Nucleus accumbens (tissue), 56 donors: ENCODE results near the gene MXRA7.
"Not testable (repeated sequence)": the region's sequence is repeated elsewhere in the genome, so short reads cannot be mapped to it uniquely, and the experiment has no call there.

Experiments used
- DNase-seq, 56 donors: peaks; one replicate each; lab custom pipeline; 2025; lab: John Stamatoyannopoulos, UW

The MXRA7 gene, protein sequence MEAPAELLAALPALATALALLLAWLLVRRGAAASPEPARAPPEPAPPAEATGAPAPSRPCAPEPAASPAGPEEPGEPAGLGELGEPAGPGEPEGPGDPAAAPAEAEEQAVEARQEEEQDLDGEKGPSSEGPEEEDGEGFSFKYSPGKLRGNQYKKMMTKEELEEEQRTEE

DNA sequence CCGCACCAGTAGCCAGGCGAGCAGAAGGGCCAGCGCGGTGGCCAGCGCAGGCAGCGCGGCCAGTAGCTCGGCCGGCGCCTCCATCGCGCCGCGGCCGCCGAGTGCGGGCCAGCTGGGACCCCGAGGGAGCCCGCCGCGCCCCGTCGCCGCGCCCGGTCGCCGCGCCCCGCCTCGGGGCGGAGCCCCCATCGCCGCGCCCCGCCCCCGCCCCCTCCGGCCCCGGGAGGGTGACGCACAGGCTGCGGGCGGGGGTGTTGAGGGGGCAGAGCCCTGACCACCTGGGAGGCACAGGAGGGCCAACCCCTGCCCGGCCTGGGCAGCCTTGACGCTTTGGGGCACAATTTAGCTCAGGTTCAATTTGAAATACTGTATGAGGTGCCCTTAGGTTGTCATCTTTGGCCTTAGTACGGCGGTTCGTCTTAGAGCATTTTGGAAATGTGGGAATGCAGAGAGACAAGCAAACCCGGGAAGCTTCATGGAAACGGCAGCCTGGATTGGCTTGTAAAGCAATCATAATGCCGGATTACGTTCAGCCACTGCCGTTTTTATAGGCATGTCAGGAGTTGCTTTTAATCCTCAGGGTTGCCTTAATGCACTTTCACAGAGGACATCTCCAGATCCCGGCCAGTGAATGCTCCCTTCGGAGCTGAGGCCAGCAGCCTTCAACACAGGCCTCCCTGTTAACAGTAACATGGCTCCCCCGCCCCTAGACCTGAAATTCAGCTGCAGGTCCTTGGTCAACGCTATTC, at the start of gene MXRA7:
Gene MXRA7, minus strand, starts transcription at position 103 of the 749 bp plus-strand sequence. Its CDS starts 19 bp downstream, at position 84.
- DNase-seq = peak in 45 of 56 donors; percentile 29 to 85 (median 58)

DNA sequence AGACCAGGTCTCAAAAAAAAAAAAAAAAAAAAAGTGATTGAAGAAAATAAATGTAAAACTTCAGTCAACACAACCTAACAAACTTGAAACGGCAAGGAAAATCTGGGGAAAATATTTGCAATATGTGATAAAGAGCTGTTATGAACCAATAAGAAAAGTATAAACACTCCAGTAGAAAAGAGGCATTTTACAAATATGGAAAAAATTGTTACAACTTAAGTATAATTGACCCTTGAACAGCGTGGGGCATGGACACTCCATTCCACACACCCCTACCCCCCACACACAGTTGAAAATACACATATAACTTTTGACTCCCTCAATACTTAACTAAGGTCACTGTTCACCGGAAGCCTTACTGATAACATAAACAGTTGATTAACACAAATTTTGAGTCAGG, 47.8 kb upstream of the MXRA7 start:
- DNase-seq = no peak

DNA sequence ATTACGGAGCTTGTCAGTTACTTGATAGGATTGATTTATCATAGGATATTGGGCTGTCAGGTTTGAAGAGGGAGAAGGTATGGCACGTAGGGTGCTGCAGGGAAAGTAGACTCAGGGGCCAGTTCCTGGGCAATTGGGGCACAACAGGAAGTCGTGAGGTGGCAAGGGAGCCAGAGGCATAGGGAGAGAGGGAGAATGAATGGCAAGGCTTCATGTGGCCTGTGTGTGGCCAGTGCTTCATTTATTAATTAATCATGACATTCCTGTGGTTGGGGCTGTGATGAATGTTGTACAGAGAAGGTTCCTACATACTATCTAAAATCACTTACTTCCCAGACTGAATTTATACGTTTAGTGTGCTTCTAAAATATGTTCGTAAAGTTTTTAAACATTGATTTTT, 46.5 kb upstream of the MXRA7 start:
- DNase-seq = no peak

DNA sequence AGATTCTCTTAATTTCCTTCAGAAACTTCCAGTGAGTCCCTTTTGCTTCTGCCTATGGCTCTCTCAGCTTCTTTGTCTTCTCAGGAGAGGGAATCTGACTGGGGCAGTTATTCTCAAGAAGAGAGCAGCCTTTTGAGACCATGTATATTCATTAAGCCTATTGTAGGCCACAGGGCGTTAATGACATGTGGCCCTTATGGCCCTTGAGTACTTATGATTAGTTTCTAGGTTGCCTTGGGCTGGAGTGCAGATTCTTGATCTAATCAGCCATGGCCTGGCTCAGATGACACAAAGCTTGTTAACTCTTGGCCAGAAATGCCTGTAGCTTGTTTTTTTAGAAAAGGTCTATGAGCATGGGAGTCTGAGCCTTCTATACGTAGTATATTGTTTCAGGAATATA, 44.5 kb upstream of the MXRA7 start:
- DNase-seq = no peak

DNA sequence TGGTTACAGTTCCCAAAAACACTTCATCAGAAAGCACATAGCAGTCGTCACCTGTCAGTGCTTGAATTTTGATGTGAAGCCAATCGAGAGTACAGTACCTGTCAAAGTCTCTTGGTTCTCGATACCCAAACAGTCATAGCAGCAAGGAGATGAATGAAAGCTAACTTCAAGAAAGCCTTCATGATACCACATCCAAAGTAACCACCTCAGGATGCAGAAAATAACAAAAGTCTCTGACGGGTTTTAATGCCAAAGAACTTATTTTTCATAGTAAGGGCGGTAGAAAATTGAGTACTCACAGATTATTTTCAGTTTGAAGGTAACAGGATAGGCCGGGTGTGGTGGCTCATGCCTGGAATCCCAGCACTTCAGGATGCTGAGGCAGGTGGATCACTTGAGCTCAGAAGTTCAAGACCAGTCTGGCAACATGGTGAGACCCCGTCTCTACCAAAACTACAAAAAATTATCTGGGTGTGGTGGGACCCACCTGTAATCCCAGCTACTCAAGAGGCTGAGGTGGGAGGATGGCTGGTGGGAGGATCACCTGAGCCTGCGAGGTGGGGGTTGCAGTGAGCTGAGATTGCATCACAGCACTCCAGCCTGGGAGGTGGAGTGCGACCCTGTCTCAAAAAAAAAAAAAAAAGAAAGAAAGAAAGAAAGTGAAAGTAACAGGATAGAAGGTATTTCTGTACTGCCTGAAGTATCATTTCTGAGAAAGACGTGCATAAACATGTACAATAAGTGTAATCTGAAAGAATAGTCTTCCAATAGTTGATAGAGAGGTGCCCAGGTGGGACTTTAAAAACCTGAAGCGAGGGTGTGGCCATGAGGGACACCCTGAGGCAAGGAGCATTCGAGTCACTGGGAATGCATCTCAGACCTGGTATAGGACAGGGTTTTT, 42.5 kb upstream of the MXRA7 start:
- no peak for DNase-seq

DNA sequence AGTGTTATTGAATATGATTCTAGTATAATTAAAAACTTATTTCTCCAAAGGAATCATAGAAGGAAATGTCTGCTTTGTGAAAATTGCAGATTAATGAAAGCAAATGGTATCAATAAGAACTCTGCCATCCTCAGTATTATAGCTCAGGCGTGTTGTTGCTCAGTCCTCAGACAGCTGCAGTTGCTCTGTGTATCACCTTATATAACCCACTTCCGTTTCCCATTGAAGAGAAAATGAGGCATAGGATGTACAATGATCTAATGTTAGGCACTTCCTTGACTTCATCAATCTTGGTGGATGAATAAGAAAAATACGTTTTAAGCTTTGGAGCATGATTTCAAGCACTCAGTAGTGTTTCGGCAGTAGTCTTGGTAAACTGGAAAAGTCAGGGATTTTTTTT, 41.2 kb upstream of the MXRA7 start:
- DNase-seq = no peak

DNA sequence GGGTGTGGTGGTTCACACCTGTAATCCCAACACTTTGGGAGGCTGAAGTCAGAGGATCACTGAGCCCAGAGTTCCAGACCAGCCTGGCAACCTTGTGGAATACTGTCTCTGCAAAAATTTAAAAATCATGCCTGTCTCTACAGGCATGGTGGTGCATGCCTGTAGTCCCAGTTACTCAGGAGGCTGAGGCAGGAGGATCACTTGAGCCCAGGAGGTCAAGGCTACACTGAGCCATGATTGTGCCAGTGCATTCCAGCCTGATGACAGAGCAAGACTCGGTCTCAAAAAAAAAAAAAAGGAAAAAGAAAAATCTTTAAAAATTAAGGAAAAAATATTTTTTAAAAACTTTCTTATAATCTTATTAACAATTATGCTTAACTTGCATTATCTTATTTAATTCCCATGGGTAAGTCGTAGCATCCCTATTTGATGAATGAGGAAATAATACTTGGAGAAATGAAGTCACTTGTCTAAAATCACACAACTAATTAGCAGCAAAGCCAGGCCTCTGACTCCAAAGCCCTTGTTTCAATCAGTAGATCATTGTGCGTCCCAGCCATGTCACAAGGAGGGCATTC, 40.7 kb upstream of the MXRA7 start:
- no peak for DNase-seq

DNA sequence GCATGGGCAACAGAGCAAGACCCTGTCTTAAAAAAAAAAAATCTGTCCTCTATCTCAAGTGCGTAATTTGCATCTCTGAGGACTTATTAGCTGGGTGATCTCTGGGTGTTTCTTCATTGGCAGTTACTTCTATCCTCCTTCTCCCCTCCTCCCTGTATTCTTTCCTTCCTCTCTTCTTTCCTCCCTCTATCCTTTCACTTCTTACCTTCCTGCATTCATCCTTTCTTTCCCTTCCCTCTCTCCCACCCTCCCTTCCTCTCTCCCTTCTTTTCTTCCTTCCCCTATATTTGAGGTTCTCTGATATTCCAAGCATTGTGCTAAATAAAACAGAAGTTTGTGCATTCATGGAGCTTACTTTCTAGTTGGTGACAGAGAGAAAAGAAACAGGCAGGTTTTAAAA, 37.9 kb upstream of the MXRA7 start:
- DNase-seq = no peak

DNA sequence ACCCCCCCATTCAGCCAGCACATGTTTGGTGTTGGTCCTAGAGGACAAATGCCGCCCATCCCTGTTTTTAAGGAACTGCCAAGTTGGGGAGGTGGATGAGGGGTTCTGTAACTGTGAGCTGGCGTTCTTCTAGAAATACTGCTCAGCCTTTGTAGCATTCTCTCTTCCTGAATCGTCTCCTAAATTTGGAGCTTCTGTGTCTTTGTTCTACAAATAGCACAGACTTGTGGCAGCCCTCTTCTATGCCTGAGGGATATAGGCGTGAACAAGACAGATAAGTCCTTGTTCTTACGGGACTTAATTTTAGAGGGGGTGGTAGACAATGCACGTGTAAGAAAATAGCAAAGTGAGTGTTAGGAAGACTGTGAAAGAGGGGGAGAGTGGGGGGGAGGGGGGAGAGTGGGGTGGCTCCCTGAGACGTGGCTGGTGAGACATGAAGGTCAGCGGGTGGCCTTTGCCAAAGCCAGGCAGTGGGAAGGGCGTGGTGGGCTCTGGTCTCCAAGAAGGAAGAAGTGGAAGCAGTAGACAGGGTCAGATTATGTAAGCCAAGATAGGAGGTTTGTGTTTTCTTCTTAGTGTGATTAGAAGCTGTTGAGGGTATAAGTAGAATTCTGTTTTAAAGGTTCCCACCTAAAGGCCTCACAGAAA, 37.1 kb upstream of the MXRA7 start:
- DNase-seq = peak in 10 of 56 donors; percentile 7 to 73 (median 26)

DNA sequence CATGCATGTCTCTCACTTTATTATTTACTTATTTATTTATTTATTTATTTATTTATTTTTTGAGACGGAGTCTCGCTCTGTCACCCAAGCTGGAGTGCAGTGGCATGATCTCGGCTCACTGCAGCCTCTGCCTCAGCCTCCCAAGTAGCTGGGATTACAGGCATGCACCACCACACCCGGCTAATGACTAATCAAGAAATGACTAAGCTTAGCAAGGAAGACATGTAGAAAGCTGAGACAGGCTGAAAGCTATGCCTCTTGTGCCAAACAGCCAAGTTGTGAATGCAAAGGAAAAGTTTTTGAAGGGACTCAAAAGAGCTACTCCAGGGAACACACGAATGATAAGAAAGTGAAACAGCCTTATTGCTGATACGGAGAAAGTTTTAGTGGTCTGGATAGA, 35.0 kb upstream of the MXRA7 start:
- not testable (repeated sequence) for DNase-seq

DNA sequence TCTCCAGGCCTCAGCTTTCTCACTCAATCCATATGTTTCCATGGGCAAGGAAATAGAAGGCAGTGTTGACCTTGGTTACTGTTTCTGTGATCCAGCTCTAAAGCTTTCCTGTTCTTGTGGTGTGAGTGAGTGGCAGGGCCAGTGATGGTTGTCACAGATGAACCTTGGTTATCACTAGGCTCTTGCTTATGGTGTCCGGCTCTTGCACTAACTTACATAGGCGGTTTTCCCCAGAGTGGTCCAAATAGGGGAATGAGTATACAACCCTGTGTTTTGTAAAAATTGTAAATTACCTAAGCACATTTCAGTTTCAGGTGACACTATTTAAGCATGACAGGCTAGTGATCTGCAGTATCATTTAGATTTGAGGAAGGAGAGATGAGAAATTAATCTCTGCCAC, 34.0 kb upstream of the MXRA7 start:
- no peak for DNase-seq

DNA sequence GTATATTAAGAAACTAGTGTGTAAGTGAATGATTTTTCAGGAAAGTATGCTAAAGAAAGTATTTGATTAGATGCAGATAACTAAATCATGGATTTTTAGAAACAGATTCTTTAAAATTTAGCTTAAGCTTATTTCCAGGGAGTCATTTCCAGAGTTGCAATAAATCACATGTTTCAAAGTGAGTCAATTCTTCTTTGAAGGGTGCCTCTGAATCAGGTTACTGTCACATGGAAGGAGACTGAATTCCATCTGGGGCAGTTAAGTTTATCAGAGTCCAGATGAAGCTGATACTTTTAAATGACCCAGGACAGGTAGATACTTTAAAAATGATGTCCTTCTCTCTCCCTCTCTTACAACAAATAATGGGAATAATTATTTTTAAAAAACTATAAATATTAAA, 32.2 kb upstream of the MXRA7 start:
- DNase-seq = no peak

DNA sequence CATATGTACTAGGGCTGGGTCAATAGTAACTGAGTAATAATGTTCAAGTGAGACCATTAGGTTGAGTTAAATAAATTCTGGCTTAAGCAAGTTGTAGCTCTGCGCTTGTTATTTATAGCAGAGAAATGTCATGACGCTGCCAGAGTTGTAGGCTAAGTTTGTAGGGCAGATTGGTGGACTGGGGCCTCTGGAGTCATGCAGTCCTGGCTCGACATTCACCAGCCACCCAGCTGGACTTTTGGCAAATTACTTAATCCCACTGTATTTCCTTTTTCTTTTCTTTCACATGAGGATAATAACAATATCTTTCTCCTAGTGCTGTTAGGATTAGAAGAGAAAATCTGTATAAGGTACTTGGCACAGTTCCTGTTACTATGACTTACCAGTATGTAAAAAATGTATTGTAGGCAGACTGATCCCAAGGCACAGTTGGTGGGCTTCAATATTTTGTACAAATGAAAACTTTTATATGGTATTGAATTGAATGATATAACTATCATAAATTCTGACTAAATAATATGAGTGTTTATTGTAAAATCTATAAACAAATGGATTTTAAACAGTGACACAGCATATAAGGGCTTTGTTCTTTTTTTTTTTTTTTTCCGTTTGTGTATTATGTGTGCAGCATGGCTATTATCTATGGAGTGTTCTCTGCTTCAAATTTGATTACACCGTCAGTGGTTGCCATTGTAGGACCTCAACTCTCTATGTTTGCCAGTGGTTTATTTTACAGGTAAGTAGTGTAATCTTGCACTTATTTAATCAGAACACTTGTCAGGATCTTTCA, 29.8 kb upstream of the MXRA7 start:
- no peak for DNase-seq

DNA sequence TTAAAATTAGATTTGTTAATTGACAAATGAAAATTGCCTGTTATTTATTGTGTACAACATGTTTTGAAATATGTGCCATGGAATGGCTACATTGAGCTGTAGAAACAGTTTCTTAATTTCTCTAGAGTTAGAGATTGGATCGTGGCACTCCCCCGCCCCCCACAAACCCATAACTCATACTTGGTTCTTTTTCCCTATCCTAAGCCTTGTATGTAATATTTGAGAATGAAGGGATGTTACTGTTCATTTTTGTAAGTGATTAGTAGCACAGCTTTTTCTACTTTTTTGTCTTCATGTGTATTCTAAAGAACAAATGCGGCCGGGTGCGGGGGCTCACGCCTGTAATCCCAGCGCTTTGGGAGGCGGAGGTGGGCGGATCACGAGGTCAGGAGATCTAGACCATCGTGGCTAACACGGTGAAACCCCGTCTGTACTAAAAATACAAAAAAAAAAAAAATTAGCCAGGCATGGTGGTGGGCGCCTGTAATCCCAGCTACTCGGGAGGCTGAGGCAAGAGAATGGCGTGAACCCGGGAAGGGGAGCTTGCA, 28.9 kb upstream of the MXRA7 start:
- not testable (repeated sequence) for DNase-seq

DNA sequence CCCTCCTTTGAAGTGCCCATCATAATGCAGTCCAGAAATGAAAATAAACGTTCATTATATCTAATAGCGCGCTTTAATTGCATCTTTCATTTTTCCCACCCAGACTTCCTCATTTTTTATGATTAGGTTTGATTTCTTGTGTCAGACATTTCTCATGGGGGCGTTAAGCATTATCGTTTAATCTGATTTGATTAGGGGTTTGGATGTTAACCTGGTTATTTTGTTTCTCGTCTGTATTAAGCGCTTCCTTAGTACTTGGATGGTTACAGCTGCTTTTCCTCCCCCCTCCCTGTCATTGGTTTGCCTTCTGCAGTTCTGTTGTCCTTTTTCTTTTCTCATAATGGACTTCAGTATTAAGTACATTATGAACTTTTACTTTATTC, 27.7 kb upstream of the MXRA7 start:
- no peak for DNase-seq

DNA sequence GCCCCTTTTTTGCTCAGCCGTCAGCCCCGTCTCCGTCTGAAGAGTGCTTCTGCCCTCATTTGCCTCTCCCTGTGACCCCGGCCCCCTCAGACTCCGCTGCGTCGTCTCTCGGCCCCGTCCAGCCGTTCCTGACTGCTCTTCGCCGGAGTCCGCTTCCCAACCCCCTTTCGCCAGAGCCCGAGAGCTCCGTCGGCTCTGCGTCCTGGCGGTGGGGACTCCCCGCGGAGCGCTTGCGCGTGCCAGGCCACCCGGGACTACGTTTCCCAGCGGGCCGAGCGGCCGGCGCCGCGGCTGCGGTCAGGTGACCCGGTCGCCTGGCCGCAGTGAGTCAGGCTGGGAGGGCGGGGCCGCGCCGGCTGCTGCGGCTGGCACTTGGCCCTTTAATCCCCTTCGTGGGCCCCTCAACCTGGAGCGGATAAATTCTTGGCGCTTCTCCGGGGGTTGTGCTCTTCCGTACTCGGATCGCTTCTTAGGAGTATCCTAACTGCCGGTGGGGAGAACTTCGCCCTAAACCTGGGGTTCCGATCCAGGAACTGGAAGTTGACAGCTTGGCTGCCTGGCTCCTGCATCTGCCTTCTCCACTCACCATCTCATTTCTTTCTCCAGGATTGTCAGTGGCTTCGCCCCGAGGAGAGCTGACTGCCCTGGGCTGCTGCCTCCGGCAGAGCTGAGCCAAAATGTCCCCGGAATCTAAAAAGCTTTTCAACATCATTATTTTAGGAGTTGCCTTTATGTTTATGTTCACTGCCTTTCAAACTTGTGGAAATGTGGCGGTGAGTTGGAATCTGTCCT, 27.1 kb upstream of the MXRA7 start, which contains the start of gene MFSD11:
Gene MFSD11, plus strand, starts transcription at position 444 of the 792 bp plus-strand sequence. Its CDS starts 234 bp downstream, at position 678.
- DNase-seq = peak; percentile 38 to 99 (median 92)

DNA sequence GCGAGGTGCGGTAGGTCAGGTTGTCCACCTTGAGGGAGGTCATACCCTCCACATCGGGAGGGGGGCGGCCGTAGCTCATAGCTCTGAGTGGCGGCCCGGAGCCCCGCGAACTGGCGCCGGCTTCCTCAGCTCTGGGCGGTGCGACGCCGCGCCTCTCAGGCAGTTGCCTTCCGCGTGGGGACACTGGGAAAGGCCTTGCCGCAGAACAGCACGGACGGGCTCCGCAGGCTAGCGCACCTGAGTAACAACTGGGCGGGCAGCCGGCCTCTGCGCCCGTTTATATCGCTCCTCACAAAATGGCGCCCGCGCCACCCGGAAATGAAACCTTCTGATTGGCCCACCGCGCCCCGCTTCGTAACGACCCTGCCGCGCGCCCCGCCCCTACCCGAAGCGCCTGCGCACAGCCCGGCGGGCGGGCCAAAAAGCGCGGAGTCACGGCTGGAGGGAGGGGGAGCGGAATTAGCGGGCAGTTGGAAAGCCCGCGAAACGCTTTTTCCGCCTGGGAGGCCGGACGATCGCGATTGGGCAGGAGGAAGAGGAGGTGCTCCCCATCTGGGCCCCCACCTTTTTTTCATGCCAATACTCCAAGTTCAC, 26.4 kb upstream of the MXRA7 start, which contains the start of gene SRSF2:
Gene SRSF2, minus strand, starts transcription at position 250 of the 594 bp plus-strand sequence. Its CDS starts 171 bp downstream, at position 79.
- peak; percentile 62 to 99 (median 97) for DNase-seq
